ENCODE data around the gene CTBP2. TPM values are rescaled to one million over a fixed set of nuclear protein-coding genes. Genes with fewer than 3 reads are reported as not detected.

Gene CTBP2
- 100 to 1,000 TPM in 1 of 4 donors, 10 to 100 TPM in 3; 74.8 to 103 (median 79.2) TPM for total RNA-seq

GRCh38 chr10:125159932-125160855 lies at the start of gene CTBP2:
Gene CTBP2, minus strand, starts transcription at chr10:125160563.
- H3K36me3 ChIP-seq: no peaks in the 10 kb centered on the region
- ATAC-seq: peak; percentile 51
- peak within 1 kb of the TSS; percentile 97 for H3K4me3 ChIP-seq
- no peaks in the 10 kb centered on the region for H3K9me3 ChIP-seq
- peaks cover 0 to 42% (median 30%) of the 10 kb centered on the region in 3 donors for H3K4me1 ChIP-seq
- TF ChIP-seq, protein P1, sequence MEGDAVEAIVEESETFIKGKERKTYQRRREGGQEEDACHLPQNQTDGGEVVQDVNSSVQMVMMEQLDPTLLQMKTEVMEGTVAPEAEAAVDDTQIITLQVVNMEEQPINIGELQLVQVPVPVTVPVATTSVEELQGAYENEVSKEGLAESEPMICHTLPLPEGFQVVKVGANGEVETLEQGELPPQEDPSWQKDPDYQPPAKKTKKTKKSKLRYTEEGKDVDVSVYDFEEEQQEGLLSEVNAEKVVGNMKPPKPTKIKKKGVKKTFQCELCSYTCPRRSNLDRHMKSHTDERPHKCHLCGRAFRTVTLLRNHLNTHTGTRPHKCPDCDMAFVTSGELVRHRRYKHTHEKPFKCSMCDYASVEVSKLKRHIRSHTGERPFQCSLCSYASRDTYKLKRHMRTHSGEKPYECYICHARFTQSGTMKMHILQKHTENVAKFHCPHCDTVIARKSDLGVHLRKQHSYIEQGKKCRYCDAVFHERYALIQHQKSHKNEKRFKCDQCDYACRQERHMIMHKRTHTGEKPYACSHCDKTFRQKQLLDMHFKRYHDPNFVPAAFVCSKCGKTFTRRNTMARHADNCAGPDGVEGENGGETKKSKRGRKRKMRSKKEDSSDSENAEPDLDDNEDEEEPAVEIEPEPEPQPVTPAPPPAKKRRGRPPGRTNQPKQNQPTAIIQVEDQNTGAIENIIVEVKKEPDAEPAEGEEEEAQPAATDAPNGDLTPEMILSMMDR (IDR thresholded peaks at IDR 0.05): no peak
- TF ChIP-seq POLR2AphosphoS5 (IDR thresholded peaks at IDR 0.05): peak; percentile 14
- TF ChIP-seq POLR2A (IDR thresholded peaks at IDR 0.05): peak; percentile 16 to 21
- TF ChIP-seq EP300 (IDR thresholded peaks at IDR 0.05): no peak
- H3K27me3 ChIP-seq: no peaks in the 10 kb centered on the region
- peak within 1 kb of the TSS; percentile 92 to 99 (median 98) for H3K27ac ChIP-seq
- WGBS, 2 donors (ENCODE audit: low coverage in 1 of 2): 0 to 2% methylated on average over 7 to 9 of the region's 103 CpGs

DNA sequence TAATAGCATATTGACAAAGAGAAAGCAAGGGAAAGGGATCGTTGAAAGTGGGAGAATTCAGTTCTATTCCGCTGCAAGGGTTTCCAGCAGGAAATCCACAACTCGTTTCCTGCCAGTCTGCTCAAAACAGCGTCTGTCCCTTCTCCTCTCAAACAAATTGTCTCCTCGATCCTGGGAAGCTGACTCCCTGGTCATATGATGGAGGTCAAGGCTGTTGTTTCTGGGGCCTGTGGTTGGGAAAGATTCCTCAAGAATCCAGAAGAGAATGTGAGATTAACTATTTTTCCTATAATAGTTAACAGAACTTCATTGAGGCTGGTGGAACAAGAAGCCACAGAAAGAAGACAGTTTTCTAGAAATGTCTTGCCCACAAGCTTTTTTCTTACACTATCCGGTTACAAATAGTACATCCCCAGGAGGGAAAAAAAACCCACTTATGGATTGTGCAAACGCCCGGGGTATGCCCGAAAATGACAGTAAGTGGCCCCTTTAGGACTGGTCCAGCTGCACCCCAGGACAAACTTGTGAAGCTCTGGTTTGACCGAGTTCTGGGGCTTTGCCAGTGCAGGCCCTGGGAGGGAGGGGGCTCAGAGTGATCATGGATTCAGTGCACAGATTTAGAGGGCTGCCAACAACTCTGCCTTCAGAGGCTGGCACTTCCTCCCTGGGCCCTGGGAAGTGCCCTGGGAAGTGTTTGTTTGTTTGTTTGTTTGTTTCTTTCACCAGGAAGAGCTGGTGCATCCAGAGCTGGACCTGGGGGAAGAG lies 49.4 kb upstream of the CTBP2 start:
- TF ChIP-seq POLR2A (IDR thresholded peaks at IDR 0.05): no peak
- no peak for TF ChIP-seq EP300 (IDR thresholded peaks at IDR 0.05)
- TF ChIP-seq, protein P1 (IDR thresholded peaks at IDR 0.05): no peak
- no peak for TF ChIP-seq POLR2AphosphoS5 (IDR thresholded peaks at IDR 0.05)
- H3K4me3 ChIP-seq: no peak overlapping the region
- no peak overlapping the region for H3K27ac ChIP-seq
- 58 to 63% methylated on average over 9 to 10 of the region's 10 CpGs for WGBS, 2 donors (ENCODE audit: low coverage in 1 of 2)
- H3K9me3 ChIP-seq: no peaks in the 10 kb centered on the region
- no peaks in the 10 kb centered on the region for H3K27me3 ChIP-seq
- no peaks in the 10 kb centered on the region for H3K36me3 ChIP-seq
- no peaks in the 10 kb centered on the region for H3K4me1 ChIP-seq
- no peak for ATAC-seq

DNA sequence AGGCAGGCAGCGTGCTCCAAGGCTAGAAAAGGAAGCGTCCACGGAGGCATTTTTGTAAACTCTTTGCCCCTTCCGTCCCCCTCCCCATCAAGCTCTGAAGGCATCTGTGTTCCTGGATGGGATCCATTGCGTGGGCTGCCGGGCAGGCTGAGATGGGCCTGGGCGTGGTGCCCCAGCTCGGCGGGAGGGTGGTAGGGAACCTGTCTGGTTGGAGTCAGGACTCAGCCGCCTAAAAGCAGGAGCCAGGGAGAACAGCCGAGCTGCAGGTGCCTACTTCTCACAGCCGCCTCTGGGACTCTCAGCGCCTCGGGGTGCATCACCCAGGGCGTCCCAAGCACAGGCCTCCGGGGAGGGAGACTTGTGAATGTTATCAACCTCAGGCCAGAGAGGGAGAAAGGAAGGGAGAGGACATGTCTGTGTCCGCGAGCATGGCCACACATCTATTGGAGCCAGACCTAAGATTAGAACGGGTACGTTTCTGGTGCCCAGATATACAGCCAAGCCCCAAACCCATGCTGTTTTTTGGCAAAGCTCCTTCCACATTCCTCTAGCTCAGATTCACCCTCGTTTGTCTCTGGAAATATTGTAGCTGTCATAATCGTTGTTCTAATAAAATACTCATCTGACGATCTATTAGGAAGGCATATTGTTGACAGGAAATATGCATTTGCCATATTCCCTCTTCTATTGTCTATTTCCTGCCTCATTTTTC lies 48.6 kb upstream of the CTBP2 start:
- H3K4me3 ChIP-seq: no peak overlapping the region
- H3K27ac ChIP-seq: no peak overlapping the region
- no peaks in the 10 kb centered on the region for H3K4me1 ChIP-seq
- H3K9me3 ChIP-seq: no peaks in the 10 kb centered on the region
- 0 to 68% methylated on average over 2 to 8 of the region's 23 CpGs for WGBS, 2 donors (ENCODE audit: low coverage in 1 of 2)
- ATAC-seq: no peak
- no peaks in the 10 kb centered on the region for H3K27me3 ChIP-seq
- H3K36me3 ChIP-seq: no peaks in the 10 kb centered on the region
- TF ChIP-seq POLR2AphosphoS5 (IDR thresholded peaks at IDR 0.05): no peak
- TF ChIP-seq EP300 (IDR thresholded peaks at IDR 0.05): no peak
- TF ChIP-seq POLR2A (IDR thresholded peaks at IDR 0.05): no peak
- TF ChIP-seq, protein P1 (IDR thresholded peaks at IDR 0.05): no peak

GRCh38 chr10:125206623-125207022 lies 46.3 kb upstream of the CTBP2 start:
- no peaks in the 10 kb centered on the region for H3K9me3 ChIP-seq
- no peaks in the 10 kb centered on the region for H3K27me3 ChIP-seq
- no peak overlapping the region for H3K4me3 ChIP-seq
- no peaks in the 10 kb centered on the region for H3K4me1 ChIP-seq
- ATAC-seq: no peak
- WGBS, 2 donors (ENCODE audit: low coverage in 1 of 2): 92 to 96% methylated on average over 2 to 5 of the region's 5 CpGs
- H3K27ac ChIP-seq: no peak overlapping the region
- TF ChIP-seq, protein P1 (IDR thresholded peaks at IDR 0.05): no peak
- TF ChIP-seq POLR2AphosphoS5 (IDR thresholded peaks at IDR 0.05): no peak
- TF ChIP-seq POLR2A (IDR thresholded peaks at IDR 0.05): no peak
- TF ChIP-seq EP300 (IDR thresholded peaks at IDR 0.05): no peak
- no peaks in the 10 kb centered on the region for H3K36me3 ChIP-seq

Measured in gastroesophageal sphincter (tissue), 4 donors.